Fibroblast of mammary gland (primary cell): ENCODE data around the gene RFX3.

Experiments
- DNase-seq: peaks from one replicate; pipeline ENCODE4 v3.0.0-alpha.2; 2010; ENCODE audit warnings: low read depth
- H3K4me3 ChIP-seq: 2 replicates; pipeline ENCODE4 v1.5.1; 2011; ENCODE audit warnings: low read depth, mild to moderate bottlenecking, low read length, moderate library complexity; ENCODE audit not compliant: control insufficient read depth
- CTCF ChIP-seq: conservative IDR thresholded peaks from 2 replicates; pipeline ENCODE4 v1.5.1; 2011; ENCODE audit warnings: low read depth, low read length, inconsistent platforms; ENCODE audit not compliant: control insufficient read depth, insufficient read depth

The RFX3 gene

GRCh38 chr9:3433754-3434153, 92.0 kb downstream of the RFX3 start:
- no peak overlapping the region for H3K4me3 ChIP-seq
- no peak for DNase-seq
- TF ChIP-seq CTCF, result no peak

GRCh38 chr9:3433066-3433465, 92.7 kb downstream of the RFX3 start:
- no peak for DNase-seq
- TF ChIP-seq CTCF, result no peak
- H3K4me3 ChIP-seq, result no peak overlapping the region

GRCh38 chr9:3431890-3432289, 93.9 kb downstream of the RFX3 start:
- no peak overlapping the region for H3K4me3 ChIP-seq
- TF ChIP-seq CTCF, result no peak
- no peak for DNase-seq

GRCh38 chr9:3419893-3420292, 105.9 kb downstream of the RFX3 start:
- no peak for TF ChIP-seq CTCF
- DNase-seq, result no peak
- no peak overlapping the region for H3K4me3 ChIP-seq

- DNase-seq, result no peak
- TF ChIP-seq CTCF, result no peak
- no peak overlapping the region for H3K4me3 ChIP-seq
Observed at GRCh38 chr9:3415906-3416305, 109.9 kb downstream of the RFX3 start.

- no peak for TF ChIP-seq CTCF
- DNase-seq, result no peak
- no peak overlapping the region for H3K4me3 ChIP-seq
Observed at GRCh38 chr9:3413984-3414383, 111.8 kb downstream of the RFX3 start.

GRCh38 chr9:3410461-3410860, 115.3 kb downstream of the RFX3 start:
- H3K4me3 ChIP-seq, result no peak overlapping the region
- TF ChIP-seq CTCF, result no peak
- no peak for DNase-seq
